ENCODE measurements around the gene RMI2. TPM values are rescaled to one million over a fixed set of nuclear protein-coding genes. Genes with fewer than 3 reads are reported as not detected.

The RMI2 gene
- total RNA-seq, 1 donor from 2014 or later = 2.6 TPM

DNA sequence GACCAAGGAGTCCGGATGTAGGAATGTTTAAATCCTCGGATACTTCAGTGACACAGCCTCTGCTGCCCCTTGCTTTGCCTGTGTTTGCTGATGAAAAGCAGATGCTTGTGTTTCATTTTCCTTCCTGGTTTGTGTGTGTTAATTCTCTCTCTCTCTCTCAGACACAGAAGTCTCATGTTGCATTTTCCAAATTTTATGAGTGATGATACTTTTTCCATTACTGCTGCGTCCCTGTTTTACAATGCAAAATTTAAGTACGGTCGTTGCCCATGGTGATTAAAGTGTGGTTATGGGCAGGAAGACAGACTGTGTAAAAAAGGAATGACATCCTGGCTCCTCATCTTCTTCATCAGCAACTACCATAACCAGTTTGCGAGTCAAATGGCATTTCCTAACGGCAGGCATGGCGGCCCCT is 5.7 kb downstream of the RMI2 start:
- Histone ChIP-seq H3K36me3 (ENCODE audit: control insufficient read depth, insufficient read depth, low read length) (peaks cover 1% of the 10 kb centered on the region), H3K27me3 (ENCODE audit: control insufficient read depth, insufficient read depth, low read length) (no peaks in the 10 kb centered on the region), H3K4me3 (ENCODE audit: low read depth, low read length) (no peak overlapping the region)
- no peak for DNase-seq (ENCODE audit: low read depth)
- FAIRE-seq = no peak
- no peak for TF ChIP-seq CTCF (IDR thresholded peaks at IDR 0.05; ENCODE audit: insufficient read depth, low read length, severe bottlenecking)

DNA sequence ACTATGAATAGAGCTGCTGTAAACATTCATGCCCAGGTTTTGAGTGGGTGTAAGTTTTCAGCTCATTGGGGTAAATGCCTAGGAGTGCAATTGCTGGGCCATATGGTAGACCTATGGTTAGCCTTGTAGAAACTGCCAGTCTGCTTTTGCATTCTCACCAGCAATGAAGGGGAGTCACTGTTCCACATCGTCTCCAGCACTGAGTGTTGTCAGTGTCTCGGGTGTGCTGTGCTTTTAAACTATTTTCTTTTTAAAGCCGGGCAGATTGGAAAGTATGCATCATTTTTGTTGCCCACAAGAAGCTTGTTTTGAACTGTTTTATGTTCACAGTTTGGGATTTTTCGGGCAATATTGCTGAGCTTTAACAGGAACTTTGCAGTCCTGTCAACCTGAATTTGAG is 7.9 kb downstream of the RMI2 start:
- no peaks in the 10 kb centered on the region for H3K27me3 ChIP-seq (ENCODE audit: control insufficient read depth, insufficient read depth, low read length)
- H3K36me3 ChIP-seq (ENCODE audit: control insufficient read depth, insufficient read depth, low read length) = peaks cover 1% of the 10 kb centered on the region
- FAIRE-seq (no peak), DNase-seq (ENCODE audit: low read depth) (no peak)
- no peak overlapping the region for H3K4me3 ChIP-seq (ENCODE audit: low read depth, low read length)
- TF ChIP-seq CTCF (IDR thresholded peaks at IDR 0.05; ENCODE audit: insufficient read depth, low read length, severe bottlenecking) = no peak

DNA sequence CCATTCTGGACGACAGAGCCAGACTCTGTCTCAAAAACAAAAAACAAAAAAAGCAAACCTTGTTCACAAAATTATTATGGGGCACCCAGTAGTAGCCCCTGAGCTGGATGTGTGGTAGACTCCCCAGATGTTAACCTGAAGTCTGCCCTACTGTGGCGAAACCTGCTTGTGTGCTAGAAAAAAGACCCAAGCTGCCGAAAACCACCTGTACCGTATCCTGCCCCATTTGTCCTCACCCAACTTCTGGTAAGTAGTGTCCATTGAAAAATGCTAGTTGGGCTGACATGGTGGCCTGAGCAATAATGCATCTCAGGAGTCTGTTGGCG is 9.1 kb downstream of the RMI2 start:
- Histone ChIP-seq H3K27me3 (ENCODE audit: control insufficient read depth, insufficient read depth, low read length) (no peaks in the 10 kb centered on the region), H3K36me3 (ENCODE audit: control insufficient read depth, insufficient read depth, low read length) (peaks cover 1% of the 10 kb centered on the region), H3K4me3 (ENCODE audit: low read depth, low read length) (no peak overlapping the region)
- DNase-seq (ENCODE audit: low read depth) (no peak), FAIRE-seq (no peak)
- TF ChIP-seq CTCF (IDR thresholded peaks at IDR 0.05; ENCODE audit: insufficient read depth, low read length, severe bottlenecking) = no peak

DNA sequence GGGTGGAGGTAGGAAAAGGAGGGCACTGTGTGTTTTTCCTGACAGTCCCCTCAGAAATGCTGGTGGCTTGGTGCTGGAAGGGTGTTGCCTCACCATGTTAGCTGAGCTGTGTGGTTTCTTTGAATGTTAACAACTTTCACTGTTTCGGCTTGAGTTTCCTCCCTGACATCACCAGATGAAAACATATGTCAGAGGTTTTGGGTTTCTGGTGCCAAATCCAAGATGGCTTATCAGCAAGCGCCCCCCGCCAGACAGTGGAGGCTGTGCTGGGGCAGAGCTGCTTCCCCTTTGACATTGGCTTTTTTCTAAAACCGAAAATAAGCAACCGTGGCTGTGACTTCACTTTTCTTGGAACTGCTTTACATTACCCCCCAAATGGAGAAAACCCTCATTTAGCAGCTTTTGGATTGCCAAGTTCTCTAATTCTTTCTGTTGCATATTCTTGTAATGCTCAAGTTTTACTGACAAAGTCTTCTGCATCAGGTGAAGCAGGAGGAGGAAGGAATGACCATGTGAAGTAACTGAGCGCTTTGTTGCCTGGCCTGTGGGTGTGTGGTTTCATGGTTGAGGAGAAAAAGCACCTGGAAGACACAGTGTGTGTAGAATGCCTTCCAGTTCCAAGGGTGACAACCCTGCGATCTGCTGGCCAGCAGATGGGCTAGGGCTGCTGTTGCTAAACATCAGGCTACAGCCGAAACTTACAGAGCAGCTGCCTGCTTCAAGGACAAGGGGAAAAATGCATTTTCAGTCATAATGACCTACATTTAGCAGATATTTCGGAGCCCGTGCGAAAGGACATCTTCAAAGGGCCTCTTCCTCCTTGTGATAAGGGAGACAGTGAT is 9.7 kb downstream of the RMI2 start:
- H3K4me3 ChIP-seq (ENCODE audit: low read depth, low read length) = no peak overlapping the region
- TF ChIP-seq CTCF (IDR thresholded peaks at IDR 0.05; ENCODE audit: insufficient read depth, low read length, severe bottlenecking) = no peak
- no peaks in the 10 kb centered on the region for H3K27me3 ChIP-seq (ENCODE audit: control insufficient read depth, insufficient read depth, low read length)
- FAIRE-seq (no peak), DNase-seq (ENCODE audit: low read depth) (no peak)
- H3K36me3 ChIP-seq (ENCODE audit: control insufficient read depth, insufficient read depth, low read length) = peaks cover 1% of the 10 kb centered on the region

- Histone ChIP-seq H3K4me3 (ENCODE audit: low read depth, low read length) (no peak overlapping the region), H3K36me3 (ENCODE audit: control insufficient read depth, insufficient read depth, low read length) (peaks cover under 1% of the 10 kb centered on the region)
- no peak for TF ChIP-seq CTCF (IDR thresholded peaks at IDR 0.05; ENCODE audit: insufficient read depth, low read length, severe bottlenecking)
Observed at GRCh38 chr16:11355862-11356261, 10.6 kb downstream of the RMI2 start.

More at GRCh38 chr16:11355862-11356261, 10.6 kb downstream of the RMI2 start:
- H3K27me3 ChIP-seq (ENCODE audit: control insufficient read depth, insufficient read depth, low read length) = no peaks in the 10 kb centered on the region
- FAIRE-seq (no peak), DNase-seq (ENCODE audit: low read depth) (no peak)
